Diencephalon (tissue), 1 donor: ENCODE results near the gene NUB1. TPM values are rescaled to one million over a fixed set of nuclear protein-coding genes. Genes with fewer than 3 reads are reported as not detected.

ENCODE experiments used
- total RNA-seq: library from RNA; depleted of rRNA; stranded (reverse); fragments of >200 nt; gene quantifications from one replicate; pipeline ENCODE4 v1.2.3, GENCODE V29; 2014

Gene NUB1
- 38.3 TPM for total RNA-seq

GRCh38 chr7:151341357-151342101, at the start of gene NUB1:
Gene NUB1, plus strand, starts transcription at chr7:151341812. Its CDS starts 3,538 bp downstream, at chr7:151345350.

GRCh38 chr7:151409667-151410404, 68.2 kb downstream of the NUB1 start, which contains the start of gene WDR86:
Gene WDR86, minus strand, starts transcription at chr7:151410038. Its CDS starts 449 bp downstream, at chr7:151409589.

Other genes starting within 250 kb of the NUB1 start
- 1.6 TPM for gene GBX1, start 174.1 kb upstream of the NUB1 start, total RNA-seq
- not detected for gene ASB10, start 154.6 kb upstream of the NUB1 start, total RNA-seq
- not detected for gene H2BK1, start 131.3 kb upstream of the NUB1 start, total RNA-seq
- 26.1 TPM for gene ABCF2, start 114.6 kb upstream of the NUB1 start, total RNA-seq
- 20.8 TPM for gene CHPF2, start 109.3 kb upstream of the NUB1 start, total RNA-seq
- gene SMARCD3, start 93.1 kb upstream of the NUB1 start, total RNA-seq = 213 TPM
- 21.2 TPM for gene WDR86, start 68.2 kb downstream of the NUB1 start, total RNA-seq
- not detected for gene CRYGN, start 98.3 kb downstream of the NUB1 start, total RNA-seq
- 101 TPM for gene RHEB, start 178.1 kb downstream of the NUB1 start, total RNA-seq